Measurements from ENCODE around the gene ADORA2A. TPM values are rescaled to one million over a fixed set of nuclear protein-coding genes. Genes with fewer than 3 reads are reported as not detected.

The ADORA2A gene
- total RNA-seq, 6 experiments from 2014 or later: 2.0 to 7.7 (median 3.6) TPM

GRCh38 chr22:24451162-24451561 lies 23.8 kb downstream of the ADORA2A start:
- intact Hi-C loops (cut with DNase I): no loop called here
- TF ChIP-seq CTCF (IDR thresholded peaks at IDR 0.05) (no peak), POLR2A (IDR thresholded peaks at IDR 0.05) (no peak)
- Histone ChIP-seq H3K9me3 (no peaks in the 10 kb centered on the region), H3K4me1 (peaks cover 0 to 13% (median under 1%) of the 10 kb centered on the region in 4 donors), H3K27me3 (no peaks in the 10 kb centered on the region), H3K4me3 (no peak overlapping the region), H3K27ac (no peak overlapping the region), H3K36me3 (no peaks in the 10 kb centered on the region)
- DNase-seq (no peak), ATAC-seq (no peak)

GRCh38 chr22:24453853-24454252 lies 26.5 kb downstream of the ADORA2A start:
- TF ChIP-seq POLR2A (IDR thresholded peaks at IDR 0.05): no peak
- no peak for TF ChIP-seq CTCF (IDR thresholded peaks at IDR 0.05)

GRCh38 chr22:24455039-24455438 lies 27.6 kb downstream of the ADORA2A start:
- whole genome bisulfite sequencing (ENCODE audit: insufficient coverage, low coverage, low lambda C conversion rate, missing lambda C conversion rate): 58% methylated on average over 4 of the region's 4 CpGs
- Histone ChIP-seq H3K4me1 (peaks cover 0 to 15% (median 2%) of the 10 kb centered on the region in 4 donors), H3K27me3 (no peaks in the 10 kb centered on the region), H3K36me3 (peaks cover 0 to 13% (median under 1%) of the 10 kb centered on the region in 4 donors), H3K27ac (no peak overlapping the region), H3K4me3 (no peak overlapping the region), H3K9me3 (no peaks in the 10 kb centered on the region)
- intact Hi-C loops (cut with DNase I): no loop called here
- no peak for TF ChIP-seq POLR2A (IDR thresholded peaks at IDR 0.05)
- no peak for TF ChIP-seq CTCF (IDR thresholded peaks at IDR 0.05)
- peak in 3 of 4 donors; percentile 10 to 22 (median 17) for ATAC-seq
- DNase-seq: peak in 1 of 3 donors; percentile 44

More at GRCh38 chr22:24453853-24454252, 26.5 kb downstream of the ADORA2A start:
- no peak for DNase-seq
- ATAC-seq: no peak
- Histone ChIP-seq H3K27me3 (no peaks in the 10 kb centered on the region), H3K27ac (no peak overlapping the region), H3K9me3 (no peaks in the 10 kb centered on the region), H3K4me1 (peaks cover 0 to 15% (median 2%) of the 10 kb centered on the region in 4 donors), H3K36me3 (peaks cover 0 to 5% (median 0%) of the 10 kb centered on the region in 4 donors), H3K4me3 (no peak overlapping the region)
- intact Hi-C loops (cut with DNase I): no loop called here
- WGBS (ENCODE audit: insufficient coverage, low coverage, low lambda C conversion rate, missing lambda C conversion rate): 75% methylated on average over 1 of the region's 1 CpG

GRCh38 chr22:24455751-24456426 lies 28.5 kb downstream of the ADORA2A start:
- peaks cover 0 to 13% (median 3%) of the 10 kb centered on the region in 4 donors for H3K4me1 ChIP-seq
- no peaks in the 10 kb centered on the region for H3K9me3 ChIP-seq
- H3K4me3 ChIP-seq: no peak overlapping the region
- ATAC-seq (peak; percentile 84 to 87 (median 86)), DNase-seq (peak; percentile 65 to 85 (median 82))
- intact Hi-C loops (cut with DNase I): no loop called here
- no peaks in the 10 kb centered on the region for H3K27me3 ChIP-seq
- TF ChIP-seq CTCF (IDR thresholded peaks at IDR 0.05): no peak
- TF ChIP-seq POLR2A (IDR thresholded peaks at IDR 0.05): no peak
- peaks cover 0 to 13% (median 3%) of the 10 kb centered on the region in 4 donors for H3K36me3 ChIP-seq
- H3K27ac ChIP-seq: no peak overlapping the region
- 34% methylated on average over 9 of the region's 9 CpGs for WGBS (ENCODE audit: insufficient coverage, low coverage, low lambda C conversion rate, missing lambda C conversion rate)
